HepG2 (cell line): ENCODE measurements around the gene PLVAP.

Source experiments
- NFIC ChIP-seq: IDR thresholded peaks from 2 replicates; pipeline ENCODE4 v1.6.1; 2012; ENCODE audit warnings: mild to moderate bottlenecking, low read length, inconsistent platforms
- NR2C2 ChIP-seq: sonication (generic); formaldehyde crosslinking; IDR thresholded peaks from 2 replicates; pipeline ENCODE4 v1.4.0; 2020; ENCODE audit warnings: missing genetic modification reagents, mild to moderate bottlenecking, moderate library complexity, borderline replicate concordance
- TP53 ChIP-seq: sonication (generic); formaldehyde crosslinking; conservative IDR thresholded peaks from 2 replicates; pipeline ENCODE4 v1.4.0; 2020; ENCODE audit warnings: missing genetic modification reagents
- ZFP62 ChIP-seq: sonication (generic); formaldehyde crosslinking; IDR thresholded peaks from 2 replicates; pipeline ENCODE4 v1.4.0; 2020; ENCODE audit warnings: missing genetic modification reagents
- ZNF576 ChIP-seq: sonication (generic); formaldehyde crosslinking; IDR thresholded peaks from 2 replicates; pipeline ENCODE4 v1.4.0; 2020; ENCODE audit warnings: mild to moderate bottlenecking, missing genetic modification reagents

GRCh38 chr19:17405250-17406045 lies 28.3 kb upstream of the PLVAP start, which contains the start of gene BST2:
- TF ChIP-seq NFIC (peak; percentile 66; the same call in 1 of the 2 replicates), TP53 (CRISPR knock-in tag) (no peak), ZNF576 (no peak), NR2C2 (CRISPR knock-in tag) (peak; percentile 46; the same call in 1 of the 2 replicates), ZFP62 (CRISPR knock-in tag) (no peak)
